Measurements from ENCODE around the gene FITM1.

FITM1 gene

GRCh38 chr14:24130380-24130716, at the start of gene FITM1:
Gene FITM1, plus strand, starts transcription at chr14:24130659. Its CDS starts 905 bp downstream, at chr14:24131564.
- no peak for DNase-seq (ENCODE audit: low read depth)
- H3K4me3 ChIP-seq (ENCODE audit: low read length): no peak within 1 kb of the TSS
- TF ChIP-seq, protein P1, sequence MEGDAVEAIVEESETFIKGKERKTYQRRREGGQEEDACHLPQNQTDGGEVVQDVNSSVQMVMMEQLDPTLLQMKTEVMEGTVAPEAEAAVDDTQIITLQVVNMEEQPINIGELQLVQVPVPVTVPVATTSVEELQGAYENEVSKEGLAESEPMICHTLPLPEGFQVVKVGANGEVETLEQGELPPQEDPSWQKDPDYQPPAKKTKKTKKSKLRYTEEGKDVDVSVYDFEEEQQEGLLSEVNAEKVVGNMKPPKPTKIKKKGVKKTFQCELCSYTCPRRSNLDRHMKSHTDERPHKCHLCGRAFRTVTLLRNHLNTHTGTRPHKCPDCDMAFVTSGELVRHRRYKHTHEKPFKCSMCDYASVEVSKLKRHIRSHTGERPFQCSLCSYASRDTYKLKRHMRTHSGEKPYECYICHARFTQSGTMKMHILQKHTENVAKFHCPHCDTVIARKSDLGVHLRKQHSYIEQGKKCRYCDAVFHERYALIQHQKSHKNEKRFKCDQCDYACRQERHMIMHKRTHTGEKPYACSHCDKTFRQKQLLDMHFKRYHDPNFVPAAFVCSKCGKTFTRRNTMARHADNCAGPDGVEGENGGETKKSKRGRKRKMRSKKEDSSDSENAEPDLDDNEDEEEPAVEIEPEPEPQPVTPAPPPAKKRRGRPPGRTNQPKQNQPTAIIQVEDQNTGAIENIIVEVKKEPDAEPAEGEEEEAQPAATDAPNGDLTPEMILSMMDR (conservative IDR thresholded peaks at IDR 0.05; ENCODE audit: low read depth, low read length): no peak

GRCh38 chr14:24080888-24081738, 49.3 kb upstream of the FITM1 start:
- peak; percentile 25 for DNase-seq (ENCODE audit: low read depth)
- TF ChIP-seq, protein P1 (conservative IDR thresholded peaks at IDR 0.05; ENCODE audit: low read depth, low read length): no peak
- peak overlapping the region; percentile 63 for H3K4me3 ChIP-seq (ENCODE audit: low read length)

GRCh38 chr14:24081739-24082211, 48.7 kb upstream of the FITM1 start:
- peak overlapping the region; percentile 63 for H3K4me3 ChIP-seq (ENCODE audit: low read length)

GRCh38 chr14:24082411-24083080, 47.9 kb upstream of the FITM1 start:
- no peak overlapping the region for H3K4me3 ChIP-seq (ENCODE audit: low read length)
- DNase-seq (ENCODE audit: low read depth): no peak
- TF ChIP-seq, protein P1 (conservative IDR thresholded peaks at IDR 0.05; ENCODE audit: low read depth, low read length): no peak

More at GRCh38 chr14:24081739-24082211, 48.7 kb upstream of the FITM1 start:
- DNase-seq (ENCODE audit: low read depth): no peak
- TF ChIP-seq, protein P1 (conservative IDR thresholded peaks at IDR 0.05; ENCODE audit: low read depth, low read length): no peak

GRCh38 chr14:24083462-24083861, 47.0 kb upstream of the FITM1 start:
- no peak overlapping the region for H3K4me3 ChIP-seq (ENCODE audit: low read length)
- no peak for DNase-seq (ENCODE audit: low read depth)
- TF ChIP-seq, protein P1 (conservative IDR thresholded peaks at IDR 0.05; ENCODE audit: low read depth, low read length): no peak

- TF ChIP-seq, protein P1 (conservative IDR thresholded peaks at IDR 0.05; ENCODE audit: low read depth, low read length): no peak
- DNase-seq (ENCODE audit: low read depth): no peak
- no peak overlapping the region for H3K4me3 ChIP-seq (ENCODE audit: low read length)
Measured at GRCh38 chr14:24084440-24084839, 46.0 kb upstream of the FITM1 start.
